ENCODE results near the gene CHRM5. TPM values are rescaled to one million over a fixed set of nuclear protein-coding genes. Genes with fewer than 3 reads are reported as not detected.
"Not testable (repeated sequence)": the region's sequence is repeated elsewhere in the genome, so short reads cannot be mapped to it uniquely, and the experiment has no call there.

The CHRM5 gene
- total and polyA plus RNA-seq, 2 donors (not counting 1 experiment from before 2014, with no cell fraction given): not detected

- Histone ChIP-seq H3K4me2 (replicated peaks; ENCODE audit: low read depth, low read length, poor library complexity, severe bottlenecking) (no peak overlapping the region), H3K9ac (ENCODE audit: low read length) (no peak overlapping the region), H3K27me3 (replicated peaks in 1 of 4; ENCODE audit: control extremely low read depth in 1 of 4, control insufficient read depth in 3 of 4, insufficient read depth in 4 of 4, low read length in 3 of 4) (no peaks in the 10 kb centered on the region), H3K4me3 (ENCODE audit: control extremely low read depth in 1 of 5, extremely low read depth in 1 of 5, insufficient read depth in 1 of 5, low read depth in 2 of 5, low read length in 4 of 5) (no peak overlapping the region), H3K79me2 (ENCODE audit: control insufficient read depth, insufficient read depth, low read length) (no peaks in the 10 kb centered on the region), H3K9me3 (ENCODE audit: control extremely low read depth in 1 of 3, control insufficient read depth in 2 of 3, insufficient read depth in 1 of 3, low read length in 2 of 3) (no peaks in the 10 kb centered on the region), H3K36me3 (replicated peaks in 1 of 2; ENCODE audit: control extremely low read depth in 1 of 2, control insufficient read depth in 1 of 2, extremely low read depth in 1 of 2, insufficient read depth in 2 of 2, low read length in 1 of 2) (no peaks in the 10 kb centered on the region), H4K20me1 (ENCODE audit: control insufficient read depth, insufficient read depth, low read length, poor library complexity, severe bottlenecking) (no peaks in the 10 kb centered on the region), H3K27ac (ENCODE audit: low read length in 2 of 2) (no peak overlapping the region), H2AFZ (ENCODE audit: insufficient read depth, low read depth, low read length, poor library complexity, severe bottlenecking) (no peak overlapping the region), H3K4me1 (ENCODE audit: control insufficient read depth in 2 of 2, insufficient read depth in 2 of 2, low read length in 2 of 2) (no peaks in the 10 kb centered on the region)
- TF ChIP-seq CTCF (IDR thresholded peaks at IDR 0.05) (no peak), EZH2 (IDR thresholded peaks at IDR 0.05; ENCODE audit: borderline replicate concordance, insufficient read depth, low read depth, low read length, poor library complexity, severe bottlenecking) (no peak)
- intact Hi-C loops (cut with micrococcal nuclease): no loop called here
- no peak for ATAC-seq (ENCODE audit: low read depth)
- Mint-ChIP-seq H3K9me3 (ENCODE audit: insufficient read depth) (no peaks in the 10 kb centered on the region), H3K27me3 (no peaks in the 10 kb centered on the region), H3K4me1 (no peaks in the 10 kb centered on the region), H3K27ac (no peak overlapping the region), H3K4me3 (no peak overlapping the region)
- 92% methylated on average over 5 of the region's 9 CpGs for WGBS (ENCODE audit: insufficient coverage)
- CTCF ChIA-PET: no interaction called here
- POLR2A ChIA-PET: no interaction called here
- no peak for DNase-seq
These were observed 25.8 kb downstream of the CHRM5 start for GRCh38 chr15:33994005-33994615.

GRCh38 chr15:33995666-33996065, 27.4 kb downstream of the CHRM5 start:
- H3K36me3 ChIP-seq (replicated peaks in 1 of 2; ENCODE audit: control extremely low read depth in 1 of 2, control insufficient read depth in 1 of 2, extremely low read depth in 1 of 2, insufficient read depth in 2 of 2, low read length in 1 of 2); H3K4me1 Mint-ChIP-seq; H3K9me3 ChIP-seq (ENCODE audit: control extremely low read depth in 1 of 3, control insufficient read depth in 2 of 3, insufficient read depth in 1 of 3, low read length in 2 of 3); H3K79me2 ChIP-seq (ENCODE audit: control insufficient read depth, insufficient read depth, low read length); H3K4me3 ChIP-seq (ENCODE audit: control extremely low read depth in 1 of 5, extremely low read depth in 1 of 5, insufficient read depth in 1 of 5, low read depth in 2 of 5, low read length in 4 of 5); H3K27ac Mint-ChIP-seq; H3K27me3 Mint-ChIP-seq; H3K9ac ChIP-seq (ENCODE audit: low read length); H3K9me3 Mint-ChIP-seq (ENCODE audit: insufficient read depth); CTCF ChIA-PET; H3K4me2 ChIP-seq (replicated peaks; ENCODE audit: low read depth, low read length, poor library complexity, severe bottlenecking); H3K27me3 ChIP-seq (replicated peaks in 1 of 4; ENCODE audit: control extremely low read depth in 1 of 4, control insufficient read depth in 3 of 4, insufficient read depth in 4 of 4, low read length in 3 of 4); H2AFZ ChIP-seq (ENCODE audit: insufficient read depth, low read depth, low read length, poor library complexity, severe bottlenecking); ATAC-seq (ENCODE audit: low read depth); H3K27ac ChIP-seq (ENCODE audit: low read length in 2 of 2); H4K20me1 ChIP-seq (ENCODE audit: control insufficient read depth, insufficient read depth, low read length, poor library complexity, severe bottlenecking); POLR2A ChIA-PET; DNase-seq; intact Hi-C loops (cut with micrococcal nuclease); H3K4me3 Mint-ChIP-seq; H3K4me1 ChIP-seq (ENCODE audit: control insufficient read depth in 2 of 2, insufficient read depth in 2 of 2, low read length in 2 of 2): not testable (repeated sequence)
- WGBS (ENCODE audit: insufficient coverage): 97% methylated on average over 10 of the region's 10 CpGs

Data from B cell (primary cell).